HG03565 (cell line): Measurements from ENCODE around the gene SRXN1.

Experiments
- ATAC-seq: cut with Tn5 transposase; IDR thresholded peaks from one replicate; pipeline ENCODE4 v1.9.1; 2021; ENCODE audit warnings: mild to moderate bottlenecking, moderate library complexity; ENCODE audit not compliant: unreplicated experiment

The SRXN1 gene

DNA sequence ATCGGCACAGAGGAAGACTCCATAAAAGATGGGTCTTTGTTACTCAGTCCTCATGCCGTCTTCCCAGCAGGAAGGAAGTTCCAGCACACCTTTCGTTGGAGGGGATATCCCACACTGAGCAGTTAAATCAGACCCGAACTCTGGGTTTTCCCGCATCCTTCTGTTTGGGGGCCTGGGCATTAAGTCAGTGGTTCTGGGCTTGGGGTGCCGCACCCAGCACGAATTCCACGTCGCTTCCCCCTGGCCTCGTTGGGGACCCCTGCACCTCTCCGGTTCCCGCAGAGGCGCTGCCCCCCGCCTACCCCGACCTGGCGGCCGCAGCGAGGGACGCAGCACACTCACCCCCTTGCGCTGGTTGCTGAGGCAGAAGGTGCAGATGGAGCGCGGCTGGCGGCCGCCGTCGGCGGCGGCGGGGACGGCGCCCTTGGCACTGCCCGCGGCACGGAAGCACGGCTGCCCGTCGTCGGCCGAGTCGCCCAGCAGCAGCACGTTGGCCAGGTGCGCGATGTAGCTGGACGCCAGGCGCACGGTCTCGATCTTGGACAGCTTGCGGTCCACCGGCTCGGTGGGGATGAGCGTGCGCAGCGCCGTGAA is 43.5 kb downstream of the SRXN1 start:
- ATAC-seq, result no peak

- no peak for ATAC-seq
These were observed 44.0 kb downstream of the SRXN1 start for GRCh38 chr20:608970-609369.

DNA sequence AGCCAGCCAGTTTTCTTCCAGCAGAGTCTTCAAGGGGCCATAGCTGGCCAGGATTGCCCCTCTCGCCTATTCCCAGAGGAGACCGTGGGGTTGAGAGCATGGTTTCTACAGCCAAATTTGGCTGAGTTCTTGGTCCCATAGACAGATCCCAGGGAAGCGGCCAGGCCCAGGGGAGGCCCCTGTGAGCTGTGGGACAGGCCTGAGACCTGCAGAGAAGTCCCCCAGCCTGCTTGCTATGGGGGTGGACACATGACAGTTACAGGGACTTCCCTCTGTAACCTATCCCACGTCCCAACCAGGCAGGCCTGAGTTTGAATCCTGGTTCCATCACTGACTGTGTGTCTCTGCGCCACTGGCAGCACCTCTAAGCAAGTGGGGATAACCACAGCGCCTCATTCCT is 45.5 kb downstream of the SRXN1 start:
- ATAC-seq, result no peak

- no peak for ATAC-seq
These were observed 47.8 kb downstream of the SRXN1 start for GRCh38 chr20:605237-605636.

GRCh38 chr20:603116-603640 is 49.8 kb downstream of the SRXN1 start:
- no peak for ATAC-seq

- no peak for ATAC-seq
These were observed 50.7 kb downstream of the SRXN1 start for GRCh38 chr20:602111-602970.

DNA sequence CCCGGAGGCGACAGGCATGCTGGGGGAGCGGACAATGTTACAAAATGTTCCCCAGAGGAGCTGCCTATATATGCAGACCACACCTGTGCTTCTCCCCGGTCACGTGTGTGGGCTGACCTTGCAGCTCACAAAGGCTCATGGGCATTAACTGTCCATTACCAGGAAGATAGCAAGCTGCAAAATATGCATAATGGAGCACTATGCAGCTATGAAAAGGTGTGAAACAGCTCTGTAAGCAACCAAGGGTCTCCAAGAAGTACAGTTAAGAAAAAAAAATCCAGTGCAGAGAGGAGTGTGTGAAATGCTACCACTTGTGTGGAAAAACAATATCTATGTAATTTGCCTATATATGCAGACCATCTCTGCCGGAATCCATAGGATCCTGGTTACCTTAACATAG is 52.3 kb downstream of the SRXN1 start:
- ATAC-seq, result no peak

- no peak for ATAC-seq
These were observed 52.9 kb downstream of the SRXN1 start for GRCh38 chr20:600141-600540.

DNA sequence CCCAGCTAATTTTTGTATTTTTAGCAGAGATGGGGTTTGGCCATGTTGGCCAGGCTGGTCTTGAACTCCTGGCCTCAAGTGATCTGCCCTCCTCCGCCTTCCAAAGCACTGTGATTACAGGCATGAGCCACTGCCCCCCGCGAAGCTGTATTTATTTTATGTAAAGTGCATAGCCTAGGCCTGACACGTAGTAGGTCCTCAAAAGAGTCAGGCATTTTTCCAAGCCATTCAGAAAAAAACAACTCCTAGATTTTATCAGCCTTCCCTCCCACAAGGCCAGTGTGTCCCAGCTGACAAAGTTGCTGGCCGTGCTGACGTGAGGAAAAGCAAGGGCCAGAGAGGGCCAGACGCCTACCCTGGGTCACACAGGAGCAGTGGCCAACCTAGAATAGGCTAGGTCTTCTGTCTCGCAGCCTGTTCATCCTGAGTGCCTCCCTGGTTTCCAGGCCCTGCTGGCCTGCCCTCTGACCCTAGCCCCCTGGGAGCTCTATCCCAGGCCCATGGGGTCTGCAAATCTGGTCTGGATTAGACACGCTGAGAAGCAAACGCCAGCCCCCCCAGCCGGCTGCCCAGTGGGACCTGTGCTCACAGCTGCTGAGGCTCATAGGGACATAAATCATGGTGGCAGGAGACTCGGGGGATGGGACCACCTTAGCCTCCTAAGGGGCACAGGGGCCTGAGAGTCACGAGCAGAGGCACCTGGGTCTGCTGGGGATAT is 54.7 kb downstream of the SRXN1 start:
- no peak for ATAC-seq

- no peak for ATAC-seq
These were observed 55.4 kb downstream of the SRXN1 start for GRCh38 chr20:597560-597959.
